CD14-positive monocyte (primary cell): Measurements from ENCODE around the gene STYX. TPM values are rescaled to one million over a fixed set of nuclear protein-coding genes. Genes with fewer than 3 reads are reported as not detected.

Source experiments
- DNase-seq, 3 donors: peaks; one replicate each; pipeline ENCODE4 v3.0.0-alpha.2; 2011 to 2022
- H2AFZ ChIP-seq: 2 replicates; pipeline ENCODE4 v1.6.0; 2012; ENCODE audit warnings: mild to moderate bottlenecking, low read depth, low read length, inconsistent platforms; ENCODE audit not compliant: insufficient read depth, poor library complexity, severe bottlenecking
- H3K27ac ChIP-seq, 2 donors: 1 replicate in 1 of 2; 2 replicates in 1 of 2; pipeline ENCODE4 v1.5.1; 2012 to 2013; ENCODE audit warnings: low read length in 2 of 2, control low read depth in 1 of 2, inconsistent platforms in 1 of 2, low read depth in 1 of 2, mild to moderate bottlenecking in 1 of 2
- H3K27me3 ChIP-seq, 2 donors: one replicate each; pipeline versions ENCODE4 v1.6.0 to v1.6.1; 2011 to 2013; ENCODE audit warnings: low read length in 2 of 2; ENCODE audit not compliant: control insufficient read depth in 2 of 2, insufficient read depth in 2 of 2
- H3K36me3 ChIP-seq, 2 donors: replicated peaks in 1 of 2; 1 replicate in 1 of 2; 2 replicates in 1 of 2; pipeline versions ENCODE4 v1.5.1 to v1.6.1; 2012 to 2013; ENCODE audit warnings: low read length in 2 of 2, control low read depth in 1 of 2, inconsistent platforms in 1 of 2, mild to moderate bottlenecking in 1 of 2; ENCODE audit not compliant: insufficient read depth in 2 of 2, control insufficient read depth in 1 of 2
- H3K4me1 ChIP-seq, 2 donors: 1 replicate in 1 of 2; 2 replicates in 1 of 2; pipeline versions ENCODE4 v1.5.1 to v1.6.1; 2012 to 2013; ENCODE audit warnings: low read length in 2 of 2, control low read depth in 1 of 2, inconsistent platforms in 1 of 2, mild to moderate bottlenecking in 1 of 2, moderate library complexity in 1 of 2; ENCODE audit not compliant: insufficient read depth in 2 of 2, control insufficient read depth in 1 of 2
- H3K4me2 ChIP-seq: replicated peaks from 2 replicates; pipeline ENCODE3; 2012; ENCODE audit warnings: low read length, moderate library complexity, mild to moderate bottlenecking; ENCODE audit not compliant: poor library complexity, severe bottlenecking; ENCODE audit errors: extremely low read depth
- H3K4me3 ChIP-seq, 3 experiments: fragments of 200-600 bp in 1 of 3; sonication (generic) in 1 of 3; replicated peaks in 1 of 3; 1 replicate in 2 of 3; 2 replicates in 1 of 3; pipeline ENCODE4 v1.5.1; 2011 to 2013; ENCODE audit warnings: low read length in 3 of 3, mild to moderate bottlenecking in 3 of 3, control low read depth in 2 of 3, low read depth in 2 of 3, inconsistent platforms in 1 of 3, moderate library complexity in 1 of 3
- H3K79me2 ChIP-seq: 2 replicates; pipeline ENCODE4 v1.6.0; 2012; ENCODE audit warnings: mild to moderate bottlenecking, control low read depth, inconsistent platforms, low read length, moderate library complexity; ENCODE audit not compliant: insufficient read depth
- H3K9ac ChIP-seq: 2 replicates; pipeline ENCODE4 v1.6.0; 2017; ENCODE audit warnings: low read length, mild to moderate bottlenecking; ENCODE audit not compliant: insufficient read depth, poor library complexity, severe bottlenecking
- H3K9me3 ChIP-seq, 2 donors: replicated peaks in 1 of 2; 1 replicate in 1 of 2; 2 replicates in 1 of 2; pipeline versions ENCODE4 v1.5.1 to v1.6.1; 2012 to 2013; ENCODE audit warnings: low read length in 2 of 2, control low read depth in 1 of 2; ENCODE audit not compliant: control insufficient read depth in 1 of 2, insufficient read depth in 1 of 2
- H4K20me1 ChIP-seq: 2 replicates; pipeline ENCODE4 v1.6.0; 2012; ENCODE audit warnings: mild to moderate bottlenecking, low read length, control low read depth, moderate library complexity; ENCODE audit not compliant: insufficient read depth
- H3K27ac Mint-ChIP-seq, 7 donors: one replicate each; pipeline ENCODE4 v1.8.0; 2020; ENCODE audit warnings: mild to moderate bottlenecking in 7 of 7, mixed read lengths in 7 of 7, moderate library complexity in 6 of 7, inconsistent platforms in 2 of 7
- H3K27me3 Mint-ChIP-seq, 3 donors: one replicate each; pipeline ENCODE4 v1.8.0; 2021 to 2022; ENCODE audit warnings: low read depth in 3 of 3, mild to moderate bottlenecking in 3 of 3, mixed read lengths in 3 of 3, moderate library complexity in 3 of 3, inconsistent platforms in 1 of 3
- H3K36me3 Mint-ChIP-seq, 2 donors: one replicate each; pipeline ENCODE4 v1.8.0; 2020; ENCODE audit warnings: mixed read lengths in 2 of 2, inconsistent platforms in 1 of 2, mild to moderate bottlenecking in 1 of 2
- H3K4me1 Mint-ChIP-seq: one replicate; pipeline ENCODE4 v1.8.0; 2020; ENCODE audit warnings: mild to moderate bottlenecking, mixed read lengths
- H3K4me3 Mint-ChIP-seq, 2 donors: one replicate each; pipeline ENCODE4 v1.8.0; 2020; ENCODE audit warnings: mild to moderate bottlenecking in 2 of 2, mixed read lengths in 2 of 2, moderate library complexity in 1 of 2
- H3K9me3 Mint-ChIP-seq, 7 donors: one replicate each; pipeline ENCODE4 v1.8.0; 2020 to 2022; ENCODE audit warnings: mixed read lengths in 7 of 7, mild to moderate bottlenecking in 6 of 7, moderate library complexity in 6 of 7, inconsistent platforms in 2 of 7
- WGBS: methylation state at CpG from one replicate; pipeline ENCODE4 v1.1.5; 2013; ENCODE audit warnings: missing lambda C conversion rate; ENCODE audit not compliant: insufficient coverage; 5-methylcytosine and 5-hydroxymethylcytosine counted together
- intact Hi-C, 2 donors: fragments of 100-400 bp; cut with micrococcal nuclease; formaldehyde crosslinking; loops; one replicate each; pipeline versions ENCODE4 v1.15.0 to v1.15.1; 2023
- polyA plus RNA-seq, 3 donors: library from polyadenylated mRNA; depleted of rRNA in 1 of 3; unstranded in 2 of 3; stranded (reverse) in 1 of 3; fragments of 300-500 nt in 2 of 3; fragments of >200 nt in 1 of 3; fragmentation: Illumina TruSeq in 2 of 3; gene quantifications; 1 replicate in 2 of 3; 2 replicates in 1 of 3; pipeline ENCODE4 v1.2.3, GENCODE V29; 2012 to 2021
- TF ChIP-seq, protein P1 (sequence below): fragments of 200-600 bp; IDR thresholded peaks from one replicate; pipeline ENCODE4 v1.8.0; 2022; ENCODE audit warnings: antibody characterized with exemption, mild to moderate bottlenecking

Gene STYX
- polyA plus RNA-seq, 3 donors, result 7.3 to 16.7 (median 12.0) TPM

DNA sequence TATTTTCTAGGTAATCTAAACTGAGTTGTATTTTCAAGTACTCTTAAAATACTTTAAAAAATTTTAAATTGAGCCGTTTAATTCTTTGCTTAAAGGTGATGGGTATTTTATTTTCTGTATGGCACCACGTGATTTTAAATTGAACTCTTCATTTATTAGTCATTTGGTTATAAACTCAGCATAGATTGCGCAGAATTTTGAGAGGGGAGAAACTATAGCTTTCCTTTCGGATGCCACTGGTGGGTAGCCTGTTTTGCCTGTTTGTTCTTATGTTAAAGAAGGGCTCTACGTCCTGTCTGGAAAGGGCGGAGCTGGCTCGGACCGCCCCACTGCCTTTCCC lies 411 bp upstream of the STYX start:
- DNase-seq, result no peak

DNA sequence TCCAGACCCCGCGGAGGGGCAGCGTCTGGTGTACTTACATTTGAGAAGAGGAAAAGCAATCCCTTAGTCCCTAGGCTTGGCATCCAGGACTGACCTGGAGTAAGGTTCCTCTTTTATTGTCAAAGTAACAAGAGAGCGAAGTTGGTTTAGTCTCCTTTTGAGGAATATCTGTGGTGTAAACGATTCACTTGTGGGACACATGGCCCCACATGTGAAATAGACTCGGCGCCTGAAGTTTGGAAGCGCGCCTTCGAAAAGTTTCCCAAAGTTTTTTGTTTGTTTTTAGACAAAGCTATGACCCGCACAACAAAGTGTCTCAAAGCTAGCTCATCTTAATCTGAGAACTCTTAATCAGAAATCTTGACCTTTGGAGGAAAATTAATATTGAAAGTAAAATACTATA lies 744 bp downstream of the STYX start:
- peaks cover 38 to 46% of the 10 kb centered on the region in 2 donors for H3K36me3 Mint-ChIP-seq
- H3K4me3 Mint-ChIP-seq, result peak overlapping the region; percentile 94 to 95
- H3K4me2 ChIP-seq, result peak overlapping the region; percentile 84
- no peaks in the 10 kb centered on the region for H3K9me3 Mint-ChIP-seq
- H3K4me3 ChIP-seq, result peak overlapping the region; percentile 78 to 98 (median 94)
- H3K36me3 ChIP-seq, result peaks cover 24 to 47% of the 10 kb centered on the region in 2 donors
- no peaks in the 10 kb centered on the region for H3K27me3 Mint-ChIP-seq
- TF ChIP-seq, protein P1, sequence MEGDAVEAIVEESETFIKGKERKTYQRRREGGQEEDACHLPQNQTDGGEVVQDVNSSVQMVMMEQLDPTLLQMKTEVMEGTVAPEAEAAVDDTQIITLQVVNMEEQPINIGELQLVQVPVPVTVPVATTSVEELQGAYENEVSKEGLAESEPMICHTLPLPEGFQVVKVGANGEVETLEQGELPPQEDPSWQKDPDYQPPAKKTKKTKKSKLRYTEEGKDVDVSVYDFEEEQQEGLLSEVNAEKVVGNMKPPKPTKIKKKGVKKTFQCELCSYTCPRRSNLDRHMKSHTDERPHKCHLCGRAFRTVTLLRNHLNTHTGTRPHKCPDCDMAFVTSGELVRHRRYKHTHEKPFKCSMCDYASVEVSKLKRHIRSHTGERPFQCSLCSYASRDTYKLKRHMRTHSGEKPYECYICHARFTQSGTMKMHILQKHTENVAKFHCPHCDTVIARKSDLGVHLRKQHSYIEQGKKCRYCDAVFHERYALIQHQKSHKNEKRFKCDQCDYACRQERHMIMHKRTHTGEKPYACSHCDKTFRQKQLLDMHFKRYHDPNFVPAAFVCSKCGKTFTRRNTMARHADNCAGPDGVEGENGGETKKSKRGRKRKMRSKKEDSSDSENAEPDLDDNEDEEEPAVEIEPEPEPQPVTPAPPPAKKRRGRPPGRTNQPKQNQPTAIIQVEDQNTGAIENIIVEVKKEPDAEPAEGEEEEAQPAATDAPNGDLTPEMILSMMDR, result no peak
- peaks cover 50% of the 10 kb centered on the region for H3K79me2 ChIP-seq
- intact Hi-C loops, result loop anchor here (5.0 to 10.0 kb wide), 3 partner anchors 33 to 176 kb away; partner anchors contain the start of genes ERO1A (in 2 of the 2), GNPNAT1 (in 1 of the 2), GPR137C (in 1 of the 2) and TXNDC16 (in 1 of the 2)
- 4% methylated on average over 7 of the region's 11 CpGs for WGBS
- H3K27ac ChIP-seq, result peak overlapping the region; percentile 71 to 87
- H2AFZ ChIP-seq, result peak overlapping the region; percentile 96
- H3K4me1 ChIP-seq, result peaks cover 19 to 22% of the 10 kb centered on the region in 2 donors
- peak; percentile 18 to 41 (median 36) for DNase-seq
- peaks cover 9% of the 10 kb centered on the region for H4K20me1 ChIP-seq
- H3K4me1 Mint-ChIP-seq, result peaks cover 25% of the 10 kb centered on the region
- peak overlapping the region; percentile 92 for H3K9ac ChIP-seq
- H3K27ac Mint-ChIP-seq, result peak overlapping the region; percentile 88 to 96 (median 91)
- H3K27me3 ChIP-seq, result no peaks in the 10 kb centered on the region
- H3K9me3 ChIP-seq, result no peaks in the 10 kb centered on the region

More for the DNA sequence above, 411 bp upstream of the STYX start:
- 0% methylated on average over 3 of the region's 8 CpGs for WGBS
- Mint-ChIP-seq H3K36me3 (peaks cover 42 to 57% of the 10 kb centered on the region in 2 donors), H3K4me1 (peaks cover 22% of the 10 kb centered on the region), H3K27me3 (no peaks in the 10 kb centered on the region), H3K4me3 (peak overlapping the region; percentile 85 to 94), H3K9me3 (no peaks in the 10 kb centered on the region), H3K27ac (peak overlapping the region; percentile 82 to 92 (median 89))
- TF ChIP-seq, protein P1, result no peak
- Histone ChIP-seq H3K9me3 (no peaks in the 10 kb centered on the region), H4K20me1 (peaks cover 14% of the 10 kb centered on the region), H3K4me2 (peak overlapping the region; percentile 84), H3K4me3 (peak overlapping the region; percentile 40 to 98 (median 78)), H3K4me1 (peaks cover 15 to 17% of the 10 kb centered on the region in 2 donors), H3K27ac (peak overlapping the region in 1 of 2 donors; percentile 87), H3K27me3 (no peaks in the 10 kb centered on the region), H2AFZ (peak overlapping the region; percentile 96), H3K79me2 (peaks cover 54% of the 10 kb centered on the region), H3K9ac (peak overlapping the region; percentile 92), H3K36me3 (peaks cover 35 to 59% of the 10 kb centered on the region in 2 donors)
- intact Hi-C loops, result no loop called here
